Liver (tissue), 9 donors: ENCODE measurements around the gene CEP89. TPM values are rescaled to one million over a fixed set of nuclear protein-coding genes. Genes with fewer than 3 reads are reported as not detected.

ENCODE experiments used
- DNase-seq: peaks from one replicate; pipeline ENCODE4 v3.0.0-alpha.2; 2017; ENCODE audit warnings: low spot score
- H3K27ac ChIP-seq, 2 donors: one replicate each; pipeline ENCODE4 v1.7.0; 2013; ENCODE audit warnings: inconsistent platforms in 2 of 2, low read length in 2 of 2, control low read depth in 1 of 2, low read depth in 1 of 2, mild to moderate bottlenecking in 1 of 2
- H3K27me3 ChIP-seq, 4 donors: one replicate each; pipeline versions ENCODE4 v1.6.1 to v1.7.0; 2013; ENCODE audit warnings: low read length in 3 of 4, inconsistent platforms in 1 of 4, mild to moderate bottlenecking in 1 of 4, moderate library complexity in 1 of 4; ENCODE audit not compliant: control insufficient read depth in 4 of 4, insufficient read depth in 4 of 4
- H3K36me3 ChIP-seq, 4 donors: one replicate each; pipeline versions ENCODE4 v1.6.1 to v1.7.0; 2013; ENCODE audit warnings: low read length in 3 of 4, mild to moderate bottlenecking in 3 of 4, low read depth in 1 of 4, moderate library complexity in 1 of 4; ENCODE audit not compliant: control insufficient read depth in 4 of 4, insufficient read depth in 3 of 4
- H3K4me1 ChIP-seq, 4 donors: one replicate each; pipeline versions ENCODE4 v1.6.1 to v1.7.0; 2013; ENCODE audit warnings: low read length in 3 of 4, mild to moderate bottlenecking in 3 of 4, moderate library complexity in 1 of 4; ENCODE audit not compliant: control insufficient read depth in 4 of 4, insufficient read depth in 4 of 4
- H3K4me3 ChIP-seq, 3 donors: one replicate each; pipeline versions ENCODE4 v1.6.1 to v1.7.0; 2013; ENCODE audit warnings: low read length in 3 of 3, control low read depth in 1 of 3, low read depth in 1 of 3, mild to moderate bottlenecking in 1 of 3
- H3K9ac ChIP-seq, 2 donors: one replicate each; pipeline ENCODE4 v1.7.0; 2013; ENCODE audit warnings: low read length in 2 of 2, mild to moderate bottlenecking in 2 of 2, moderate library complexity in 2 of 2, control low read depth in 1 of 2, low read depth in 1 of 2
- H3K9me3 ChIP-seq, 4 donors: one replicate each; pipeline versions ENCODE4 v1.6.1 to v1.7.0; 2013; ENCODE audit warnings: low read length in 3 of 4; ENCODE audit not compliant: control insufficient read depth in 4 of 4
- EGR1 ChIP-seq, 2 donors: IDR thresholded peaks; 2 replicates each; pipeline ENCODE4 v1.6.1; 2016 to 2018; ENCODE audit warnings: antibody characterized with exemption in 2 of 2, low read depth in 2 of 2
- FOXA1 ChIP-seq: IDR thresholded peaks from 2 replicates; pipeline ENCODE4 v1.6.1; 2016; ENCODE audit warnings: antibody characterized with exemption
- FOXA2 ChIP-seq: IDR thresholded peaks from 2 replicates; pipeline ENCODE4 v1.6.1; 2016; ENCODE audit warnings: antibody characterized with exemption
- GABPA ChIP-seq, 2 donors: IDR thresholded peaks in 1 of 2; conservative IDR thresholded peaks in 1 of 2; 2 replicates each; pipeline ENCODE4 v1.6.1; 2016; ENCODE audit warnings: antibody characterized with exemption in 2 of 2, mild to moderate bottlenecking in 1 of 2, moderate library complexity in 1 of 2
- HNF4A ChIP-seq, 2 donors: conservative IDR thresholded peaks; 2 replicates each; pipeline ENCODE4 v1.6.1; 2016; ENCODE audit warnings: antibody characterized with exemption in 2 of 2, mild to moderate bottlenecking in 2 of 2
- HNF4G ChIP-seq: IDR thresholded peaks from 2 replicates; pipeline ENCODE4 v1.6.1; 2016; ENCODE audit warnings: antibody characterized with exemption
- NR2F2 ChIP-seq: IDR thresholded peaks from 2 replicates; pipeline ENCODE4 v1.6.1; 2016; ENCODE audit warnings: antibody characterized with exemption
- RAD21 ChIP-seq, 2 donors: IDR thresholded peaks; 2 replicates each; pipeline ENCODE4 v1.6.1; 2016; ENCODE audit warnings: antibody characterized with exemption in 2 of 2, mild to moderate bottlenecking in 2 of 2
- REST ChIP-seq: IDR thresholded peaks from 2 replicates; pipeline ENCODE4 v1.6.1; 2016; ENCODE audit warnings: antibody characterized with exemption, mild to moderate bottlenecking
- RXRA ChIP-seq, 2 donors: IDR thresholded peaks; 2 replicates each; pipeline ENCODE4 v1.6.1; 2017 to 2018; ENCODE audit warnings: antibody characterized with exemption in 2 of 2, mild to moderate bottlenecking in 1 of 2
- SP1 ChIP-seq: IDR thresholded peaks from 2 replicates; pipeline ENCODE4 v1.6.1; 2018; ENCODE audit warnings: antibody characterized with exemption, mild to moderate bottlenecking
- TAF1 ChIP-seq: conservative IDR thresholded peaks from 2 replicates; pipeline ENCODE4 v1.6.1; 2016; ENCODE audit warnings: antibody characterized with exemption, mild to moderate bottlenecking
- YY1 ChIP-seq: IDR thresholded peaks from 2 replicates; pipeline ENCODE4 v1.6.1; 2016; ENCODE audit warnings: antibody characterized with exemption, mild to moderate bottlenecking
- WGBS: extraction: QIAGEN DNeasy Blood & Tissue Kit; methylation state at CpG from one replicate; pipeline ENCODE4 v1.1.7; 2013; 5-methylcytosine and 5-hydroxymethylcytosine counted together
- polyA plus RNA-seq, 2 donors: library from polyadenylated mRNA; stranded (reverse) in 1 of 2; unstranded in 1 of 2; fragments of 200-250 nt in 1 of 2; fragments of >200 nt in 1 of 2; fragmentation: Nextera tagmentation in 1 of 2; extraction: Ambion mirVana in 1 of 2; gene quantifications; one replicate each; pipeline versions ENCODE4 v1.2.1 to v1.2.3, GENCODE V29; 2013 to 2015
- total RNA-seq, 2 donors: library from RNA; depleted of rRNA; stranded (reverse); fragments of >200 nt; gene quantifications; one replicate each; pipeline ENCODE4 v1.2.3, GENCODE V29; 2014
- TF ChIP-seq, protein P1 (sequence below): fragments of 150-350 bp; IDR thresholded peaks from 2 replicates; pipeline ENCODE4 v1.5.1; 2017; ENCODE audit warnings: improper control_type of control experiment, low read depth, low read length; ENCODE audit not compliant: missing input control
- TF ChIP-seq, protein P2 (sequence below): IDR thresholded peaks from 2 replicates; pipeline ENCODE4 v1.6.1; 2016; ENCODE audit warnings: antibody characterized with exemption
- TF ChIP-seq, protein P3 (sequence below): IDR thresholded peaks from 2 replicates; pipeline ENCODE4 v1.6.1; 2016; ENCODE audit warnings: antibody characterized with exemption
- TF ChIP-seq, protein P4 (sequence below): IDR thresholded peaks from 2 replicates; pipeline ENCODE4 v1.6.1; 2016; ENCODE audit warnings: antibody characterized with exemption
- donor health status: healthy.
- donor health status: healthy.
- donor health status: healthy.
- donor health status: healthy.
- donor health status: healthy.

Gene CEP89
- total and polyA plus RNA-seq, 4 donors, result 2.0 to 2.9 (median 2.4) TPM

- Histone ChIP-seq H3K9me3 (no peaks in the 10 kb centered on the region), H3K9ac (no peak overlapping the region), H3K27ac (no peak overlapping the region), H3K4me3 (no peak overlapping the region), H3K4me1 (no peaks in the 10 kb centered on the region), H3K27me3 (no peaks in the 10 kb centered on the region), H3K36me3 (peaks cover 0 to 7% (median 3%) of the 10 kb centered on the region in 4 donors)
- TF ChIP-seq HNF4A (conservative IDR thresholded peaks at IDR 0.05), result no peak
- TF ChIP-seq SP1, result no peak
- TF ChIP-seq RXRA (IDR thresholded peaks at IDR 0.05), result no peak
- TF ChIP-seq YY1, result no peak
- TF ChIP-seq FOXA2, result no peak
- TF ChIP-seq FOXA1, result no peak
- TF ChIP-seq GABPA (IDR thresholded peaks at IDR 0.05 in 1 of 2, conservative IDR thresholded peaks at IDR 0.05 in 1 of 2), result no peak
- TF ChIP-seq EGR1 (IDR thresholded peaks at IDR 0.05; ENCODE audit: low read depth in 2 of 2), result no peak
- no peak for TF ChIP-seq RAD21 (IDR thresholded peaks at IDR 0.05)
- no peak for TF ChIP-seq HNF4G
- TF ChIP-seq, protein P1, sequence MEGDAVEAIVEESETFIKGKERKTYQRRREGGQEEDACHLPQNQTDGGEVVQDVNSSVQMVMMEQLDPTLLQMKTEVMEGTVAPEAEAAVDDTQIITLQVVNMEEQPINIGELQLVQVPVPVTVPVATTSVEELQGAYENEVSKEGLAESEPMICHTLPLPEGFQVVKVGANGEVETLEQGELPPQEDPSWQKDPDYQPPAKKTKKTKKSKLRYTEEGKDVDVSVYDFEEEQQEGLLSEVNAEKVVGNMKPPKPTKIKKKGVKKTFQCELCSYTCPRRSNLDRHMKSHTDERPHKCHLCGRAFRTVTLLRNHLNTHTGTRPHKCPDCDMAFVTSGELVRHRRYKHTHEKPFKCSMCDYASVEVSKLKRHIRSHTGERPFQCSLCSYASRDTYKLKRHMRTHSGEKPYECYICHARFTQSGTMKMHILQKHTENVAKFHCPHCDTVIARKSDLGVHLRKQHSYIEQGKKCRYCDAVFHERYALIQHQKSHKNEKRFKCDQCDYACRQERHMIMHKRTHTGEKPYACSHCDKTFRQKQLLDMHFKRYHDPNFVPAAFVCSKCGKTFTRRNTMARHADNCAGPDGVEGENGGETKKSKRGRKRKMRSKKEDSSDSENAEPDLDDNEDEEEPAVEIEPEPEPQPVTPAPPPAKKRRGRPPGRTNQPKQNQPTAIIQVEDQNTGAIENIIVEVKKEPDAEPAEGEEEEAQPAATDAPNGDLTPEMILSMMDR, result no peak
- TF ChIP-seq, protein P2, sequence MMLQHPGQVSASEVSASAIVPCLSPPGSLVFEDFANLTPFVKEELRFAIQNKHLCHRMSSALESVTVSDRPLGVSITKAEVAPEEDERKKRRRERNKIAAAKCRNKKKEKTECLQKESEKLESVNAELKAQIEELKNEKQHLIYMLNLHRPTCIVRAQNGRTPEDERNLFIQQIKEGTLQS, result no peak
- no peak for TF ChIP-seq TAF1
- 86% methylated on average over 5 of the region's 5 CpGs for WGBS
- no peak for DNase-seq
These were observed 60.9 kb downstream of the CEP89 start for GRCh38 chr19:32910874-32911273.

DNA sequence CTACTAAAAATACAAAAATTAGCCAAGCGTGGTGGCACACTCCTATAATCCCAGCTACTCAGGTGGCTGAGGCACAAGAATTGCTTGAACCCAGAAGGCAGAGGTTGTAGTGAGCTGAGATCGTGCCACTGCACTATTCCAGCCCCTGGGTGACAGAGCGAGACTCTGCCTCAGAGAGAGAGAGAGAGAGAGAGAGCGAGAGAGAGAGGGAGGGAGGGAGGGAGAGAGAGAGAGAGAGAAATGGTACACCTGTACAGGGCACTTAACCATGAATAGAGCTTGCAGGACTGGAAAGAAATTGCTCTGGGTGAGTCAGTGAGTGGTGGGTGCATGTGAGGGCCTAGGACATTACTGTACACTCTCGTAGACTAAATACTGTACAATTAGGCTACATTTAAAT lies 61.7 kb downstream of the CEP89 start:
- no peak overlapping the region for H3K4me3 ChIP-seq
- no peaks in the 10 kb centered on the region for H3K4me1 ChIP-seq
- WGBS, result 95% methylated on average over 5 of the region's 5 CpGs
- H3K36me3 ChIP-seq, result peaks cover 0 to 7% (median 3%) of the 10 kb centered on the region in 4 donors
- no peak for TF ChIP-seq FOXA1
- no peaks in the 10 kb centered on the region for H3K27me3 ChIP-seq
- DNase-seq, result no peak
- no peak overlapping the region for H3K9ac ChIP-seq
- H3K9me3 ChIP-seq, result no peaks in the 10 kb centered on the region
- no peak overlapping the region for H3K27ac ChIP-seq

DNA sequence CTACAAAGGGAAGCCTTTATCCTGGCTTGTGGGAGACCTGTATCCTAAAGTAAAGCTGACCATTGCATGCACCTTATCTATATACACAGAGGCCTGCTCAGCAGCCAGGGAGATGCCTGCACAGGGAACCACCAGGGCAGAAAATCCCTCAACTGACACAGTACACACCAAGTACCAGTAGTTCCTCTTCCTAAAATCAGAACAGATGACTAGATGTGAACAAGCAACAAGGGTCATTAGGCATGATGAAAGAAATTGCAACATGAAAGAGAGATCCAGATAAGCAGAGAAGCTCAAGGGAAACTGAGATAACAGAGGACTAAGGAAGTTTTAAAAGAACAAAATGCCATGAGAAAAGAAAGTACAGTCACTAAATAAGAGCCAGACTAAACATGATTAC lies 62.5 kb downstream of the CEP89 start:
- H3K27me3 ChIP-seq, result no peaks in the 10 kb centered on the region
- no peak overlapping the region for H3K4me3 ChIP-seq
- peaks cover 0 to 7% (median 2%) of the 10 kb centered on the region in 4 donors for H3K36me3 ChIP-seq
- no peak overlapping the region for H3K27ac ChIP-seq
- no peaks in the 10 kb centered on the region for H3K4me1 ChIP-seq
- H3K9me3 ChIP-seq, result no peaks in the 10 kb centered on the region
- no peak for DNase-seq
- H3K9ac ChIP-seq, result no peak overlapping the region
- TF ChIP-seq REST, result no peak
- TF ChIP-seq, protein P3, sequence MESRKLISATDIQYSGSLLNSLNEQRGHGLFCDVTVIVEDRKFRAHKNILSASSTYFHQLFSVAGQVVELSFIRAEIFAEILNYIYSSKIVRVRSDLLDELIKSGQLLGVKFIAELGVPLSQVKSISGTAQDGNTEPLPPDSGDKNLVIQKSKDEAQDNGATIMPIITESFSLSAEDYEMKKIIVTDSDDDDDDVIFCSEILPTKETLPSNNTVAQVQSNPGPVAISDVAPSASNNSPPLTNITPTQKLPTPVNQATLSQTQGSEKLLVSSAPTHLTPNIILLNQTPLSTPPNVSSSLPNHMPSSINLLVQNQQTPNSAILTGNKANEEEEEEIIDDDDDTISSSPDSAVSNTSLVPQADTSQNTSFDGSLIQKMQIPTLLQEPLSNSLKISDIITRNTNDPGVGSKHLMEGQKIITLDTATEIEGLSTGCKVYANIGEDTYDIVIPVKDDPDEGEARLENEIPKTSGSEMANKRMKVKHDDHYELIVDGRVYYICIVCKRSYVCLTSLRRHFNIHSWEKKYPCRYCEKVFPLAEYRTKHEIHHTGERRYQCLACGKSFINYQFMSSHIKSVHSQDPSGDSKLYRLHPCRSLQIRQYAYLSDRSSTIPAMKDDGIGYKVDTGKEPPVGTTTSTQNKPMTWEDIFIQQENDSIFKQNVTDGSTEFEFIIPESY, result no peak
- TF ChIP-seq, protein P4, sequence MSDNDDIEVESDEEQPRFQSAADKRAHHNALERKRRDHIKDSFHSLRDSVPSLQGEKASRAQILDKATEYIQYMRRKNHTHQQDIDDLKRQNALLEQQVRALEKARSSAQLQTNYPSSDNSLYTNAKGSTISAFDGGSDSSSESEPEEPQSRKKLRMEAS, result no peak
- no peak for TF ChIP-seq RXRA (IDR thresholded peaks at IDR 0.05)
- TF ChIP-seq RAD21 (IDR thresholded peaks at IDR 0.05), result no peak
- TF ChIP-seq EGR1 (IDR thresholded peaks at IDR 0.05; ENCODE audit: low read depth in 2 of 2), result no peak
- no peak for TF ChIP-seq HNF4A (conservative IDR thresholded peaks at IDR 0.05)
- no peak for TF ChIP-seq HNF4G
- TF ChIP-seq YY1, result no peak
- no peak for TF ChIP-seq NR2F2
- TF ChIP-seq SP1, result no peak
- TF ChIP-seq GABPA (IDR thresholded peaks at IDR 0.05 in 1 of 2, conservative IDR thresholded peaks at IDR 0.05 in 1 of 2), result no peak
- TF ChIP-seq, protein P1, result no peak
- TF ChIP-seq, protein P2, result no peak
- TF ChIP-seq TAF1, result no peak
- TF ChIP-seq FOXA1, result no peak
